ENCODE results near the gene INF2.
A peak's percentile ranks its signal among the peaks of the same experiment; 100 is the strongest.

INF2 gene

GRCh38 chr14:104677512-104678332 lies 11.7 kb upstream of the INF2 start:
- DNase-seq: peak; percentile 86

- DNase-seq: peak; percentile 45
Measured at GRCh38 chr14:104678346-104678745, 11.1 kb upstream of the INF2 start.

GRCh38 chr14:104678901-104679705 lies 10.3 kb upstream of the INF2 start:
- DNase-seq: no peak

DNA sequence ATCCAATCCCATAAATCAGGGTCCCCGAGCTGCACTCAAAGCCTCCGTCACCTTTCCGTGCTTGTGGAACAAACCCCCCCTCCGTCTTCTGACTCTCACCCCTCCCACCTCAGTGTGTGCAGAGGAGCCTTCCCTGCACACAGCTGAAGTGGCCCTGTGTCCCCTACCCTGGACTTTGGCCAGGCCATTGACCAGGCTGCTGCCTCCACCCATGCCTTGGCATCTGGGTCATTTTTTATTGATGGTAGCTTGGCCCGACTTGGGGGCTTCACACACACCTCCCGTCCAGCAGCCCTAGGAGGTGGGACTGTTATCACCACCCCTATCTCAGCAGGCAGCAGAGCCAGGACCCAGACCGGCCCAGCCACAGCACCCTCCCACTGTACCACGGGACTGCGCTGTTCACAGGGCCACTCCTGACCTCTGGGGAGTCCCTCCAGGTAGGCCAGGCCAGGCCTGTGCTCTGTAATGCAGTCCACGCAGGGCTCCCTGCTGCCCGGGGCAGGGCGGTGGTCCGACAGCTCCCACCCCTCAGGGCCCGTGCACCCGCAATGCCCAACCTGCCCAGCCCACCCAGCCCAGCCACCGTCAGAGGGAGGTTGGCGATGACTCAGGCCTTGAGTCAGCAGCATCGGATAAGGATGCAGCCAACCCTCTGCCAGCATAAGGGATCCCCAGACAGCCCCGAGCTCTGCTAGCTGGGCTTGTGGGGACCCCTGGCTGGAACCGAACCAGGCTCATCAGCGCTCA lies 9.2 kb upstream of the INF2 start:
- peak; percentile 76 for DNase-seq

- DNase-seq: peak; percentile 74
Measured at GRCh38 chr14:104680806-104681688, 8.4 kb upstream of the INF2 start.

DNA sequence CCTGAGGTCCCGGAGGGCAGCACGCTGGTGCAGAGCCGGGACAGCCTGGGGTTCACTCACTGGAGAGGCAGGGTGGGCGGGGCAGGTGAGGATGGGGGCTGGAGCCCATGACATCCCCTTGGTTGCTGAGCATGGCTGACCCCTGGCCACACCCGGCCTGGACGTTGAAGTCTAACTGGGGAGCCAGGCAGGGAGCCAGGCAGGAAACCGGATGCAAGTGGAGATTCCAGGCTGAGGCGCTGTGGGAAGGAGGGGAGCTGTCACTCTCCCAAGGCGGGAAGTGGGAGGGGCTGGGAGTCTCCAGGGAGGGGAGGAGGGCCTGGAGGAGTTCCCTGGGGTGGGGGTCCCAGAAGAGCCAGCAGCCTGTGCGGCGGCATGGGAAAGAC lies 7.7 kb upstream of the INF2 start:
- no peak for DNase-seq

GRCh38 chr14:104682107-104682593 lies 7.3 kb upstream of the INF2 start:
- no peak for DNase-seq

GRCh38 chr14:104683653-104684448 lies 5.6 kb upstream of the INF2 start:
- no peak for DNase-seq

DNA sequence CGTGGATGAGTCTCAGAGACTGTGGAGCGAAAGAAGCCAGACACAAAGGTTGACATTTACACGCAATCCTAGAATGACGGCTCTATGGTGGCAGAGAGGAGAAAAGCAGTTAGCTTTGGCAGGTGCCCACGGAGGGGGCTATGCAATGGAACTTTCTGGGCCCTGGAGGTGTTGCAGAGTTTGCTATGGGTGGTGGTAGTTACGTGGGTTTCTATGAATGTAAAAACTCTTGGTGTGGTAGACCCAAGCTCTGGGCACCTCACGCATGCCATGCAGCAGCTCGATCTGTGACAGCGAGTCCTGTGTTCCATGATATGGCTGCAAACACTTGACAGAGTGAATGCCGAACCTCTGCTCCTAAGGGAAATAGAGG lies 5.0 kb upstream of the INF2 start:
- DNase-seq: no peak

DNA sequence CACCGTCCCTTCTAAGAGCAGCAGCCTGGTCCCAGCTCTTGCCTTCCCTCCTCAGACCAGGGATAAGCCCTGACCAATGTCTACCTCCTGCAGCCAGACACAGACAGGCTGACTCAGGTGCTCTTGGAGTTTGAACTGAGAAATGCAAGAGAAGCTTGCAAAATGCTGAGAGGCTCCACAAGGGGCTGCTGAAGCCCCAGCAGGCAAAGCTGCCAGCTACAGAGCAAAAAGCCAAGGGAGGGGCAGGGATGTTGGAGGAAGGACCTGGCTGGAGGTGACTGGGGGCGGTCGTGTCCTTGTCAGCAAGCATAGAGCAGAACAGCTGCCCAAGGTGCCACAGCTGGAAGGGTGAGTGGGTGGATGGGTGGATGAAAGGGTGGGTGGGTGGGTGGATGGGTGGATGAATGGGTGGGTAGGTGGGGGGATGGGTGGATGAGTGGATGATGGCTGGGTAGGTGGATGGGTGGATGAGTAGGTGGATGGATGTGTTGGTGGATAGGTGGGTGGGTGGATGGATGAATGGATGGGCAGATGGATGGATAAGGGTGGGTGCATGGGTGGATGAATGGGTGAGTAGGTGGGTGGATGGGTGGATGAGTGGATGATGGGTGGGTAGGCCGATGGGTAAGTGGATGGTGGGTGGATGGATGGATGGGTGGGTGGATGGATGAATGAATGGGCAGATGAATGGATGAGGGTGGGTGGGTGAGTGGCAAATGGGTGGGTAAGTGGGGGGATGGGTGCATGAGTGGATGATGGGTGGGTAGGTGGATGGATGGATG lies 4.0 kb upstream of the INF2 start:
- DNase-seq: peak; percentile 27

- DNase-seq: no peak
Measured at GRCh38 chr14:104685998-104686610, 3.3 kb upstream of the INF2 start.

- no peak for DNase-seq
Measured at GRCh38 chr14:104686624-104687517, 2.5 kb upstream of the INF2 start.

- DNase-seq: peak; percentile 38
Measured at GRCh38 chr14:104687601-104688504, 1.6 kb upstream of the INF2 start.

DNA sequence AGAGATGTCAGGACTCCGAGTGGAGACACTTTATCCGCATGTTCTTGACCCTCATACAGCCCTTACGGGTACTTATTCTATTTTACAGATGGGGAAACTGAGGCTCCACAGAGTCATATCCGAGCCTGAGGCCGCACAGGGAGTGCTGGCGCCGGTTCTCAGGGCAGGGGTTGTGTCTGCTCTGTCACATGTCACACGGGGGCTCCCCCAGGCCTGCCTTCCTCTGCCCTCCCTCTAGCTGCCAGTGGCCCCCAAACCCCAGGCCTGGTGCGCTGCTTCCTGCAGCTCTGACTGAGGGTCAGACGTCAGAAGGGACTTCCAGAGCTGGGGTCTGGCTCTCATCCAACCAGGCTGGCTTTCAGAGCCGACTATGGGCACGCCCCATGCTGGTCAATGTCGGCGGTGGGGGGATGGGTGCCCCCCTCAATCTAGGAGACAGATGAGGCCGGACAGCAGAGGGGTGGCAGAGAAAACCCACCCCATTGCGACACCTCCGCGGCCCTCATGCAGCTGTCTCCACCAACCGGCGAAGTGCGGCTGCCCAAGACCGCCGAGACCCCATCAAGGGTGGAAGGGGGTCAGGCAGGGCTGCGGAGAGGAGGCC lies 811 bp upstream of the INF2 start:
- peak; percentile 67 for DNase-seq

- DNase-seq: peak; percentile 19
Measured at GRCh38 chr14:104689881-104690711, 678 bp downstream of the INF2 start.

GRCh38 chr14:104690861-104691455 lies 1.5 kb downstream of the INF2 start:
- DNase-seq: no peak
